HG02623 (cell line): Measurements from ENCODE around the gene APOH.
"Not testable (repeated sequence)": the region's sequence is repeated elsewhere in the genome, so short reads cannot be mapped to it uniquely, and the experiment has no call there.

Source experiments
- ATAC-seq: cut with Tn5 transposase; IDR thresholded peaks from one replicate; pipeline ENCODE4 v1.9.1; 2021; ENCODE audit warnings: moderate library complexity; ENCODE audit not compliant: unreplicated experiment

APOH gene, protein sequence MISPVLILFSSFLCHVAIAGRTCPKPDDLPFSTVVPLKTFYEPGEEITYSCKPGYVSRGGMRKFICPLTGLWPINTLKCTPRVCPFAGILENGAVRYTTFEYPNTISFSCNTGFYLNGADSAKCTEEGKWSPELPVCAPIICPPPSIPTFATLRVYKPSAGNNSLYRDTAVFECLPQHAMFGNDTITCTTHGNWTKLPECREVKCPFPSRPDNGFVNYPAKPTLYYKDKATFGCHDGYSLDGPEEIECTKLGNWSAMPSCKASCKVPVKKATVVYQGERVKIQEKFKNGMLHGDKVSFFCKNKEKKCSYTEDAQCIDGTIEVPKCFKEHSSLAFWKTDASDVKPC

GRCh38 chr17:66228887-66229782, at the start of gene APOH:
TSS of gene APOH (minus strand) at chr17:66229415. CDS start at chr17:66229379, 36 bp downstream.
- no peak for ATAC-seq

DNA sequence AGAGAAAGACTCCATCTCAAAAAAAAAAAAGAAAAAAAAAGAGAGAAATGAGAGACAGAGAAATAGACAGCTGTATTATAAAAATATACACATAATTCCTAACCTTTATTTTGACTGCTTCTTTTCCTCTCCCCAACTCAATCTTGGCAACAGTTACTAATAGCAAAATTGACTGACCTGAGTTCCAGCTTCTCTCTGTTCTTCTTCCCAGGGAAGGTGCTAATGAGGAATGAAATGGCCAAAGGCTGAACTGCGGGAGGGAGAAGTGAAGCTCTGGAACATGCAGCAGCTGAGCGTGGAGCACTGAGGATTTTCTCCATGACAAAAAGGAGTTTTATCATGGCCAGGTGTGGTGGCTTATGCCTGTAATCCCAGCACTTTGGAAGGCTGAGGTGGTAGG, 48.0 kb upstream of the APOH start:
- ATAC-seq: no peak

GRCh38 chr17:66276328-66276937, 47.2 kb upstream of the APOH start:
- no peak for ATAC-seq

GRCh38 chr17:66275651-66276050, 46.4 kb upstream of the APOH start:
- ATAC-seq: no peak

- no peak for ATAC-seq
These were observed 44.3 kb upstream of the APOH start for GRCh38 chr17:66273586-66273848.

GRCh38 chr17:66272811-66273585, 43.8 kb upstream of the APOH start:
- ATAC-seq: no peak

GRCh38 chr17:66271512-66271911, 42.3 kb upstream of the APOH start:
- no peak for ATAC-seq

- no peak for ATAC-seq
These were observed 40.9 kb upstream of the APOH start for GRCh38 chr17:66270106-66270505.

DNA sequence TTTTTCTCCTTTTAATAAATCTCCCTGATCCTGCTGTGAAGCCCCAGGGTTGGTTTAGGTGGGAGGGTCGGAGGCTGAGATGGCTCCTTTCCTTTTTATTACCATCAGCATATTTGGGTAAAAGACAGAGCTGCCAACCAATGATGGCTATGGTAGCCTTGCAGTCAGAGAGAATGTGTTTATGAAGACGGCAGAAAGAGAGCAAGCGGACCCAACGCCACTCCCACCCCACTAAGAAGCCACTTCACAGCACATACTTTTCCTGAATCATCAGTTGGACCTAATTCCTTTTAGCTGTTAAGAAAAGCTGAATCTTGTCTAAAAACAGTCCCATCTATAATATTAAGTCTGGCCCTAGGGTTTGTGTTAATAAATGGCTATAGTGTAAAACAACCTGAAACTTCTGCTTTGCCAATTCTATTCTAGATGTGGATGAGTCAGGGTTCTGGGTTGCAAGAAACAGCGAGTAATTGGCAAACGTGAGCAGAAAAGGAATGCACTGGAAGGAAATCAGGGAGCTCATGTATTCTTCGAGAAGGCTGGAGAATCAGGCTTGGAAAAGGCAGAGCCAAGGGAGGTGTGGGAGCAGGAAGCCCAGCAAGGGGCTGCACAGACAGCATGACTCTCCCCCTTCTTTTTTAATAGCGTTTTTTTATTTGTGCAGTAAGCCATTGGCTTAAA, 39.2 kb upstream of the APOH start:
- ATAC-seq: no peak

GRCh38 chr17:66264696-66265095, 35.5 kb upstream of the APOH start:
- no peak for ATAC-seq

DNA sequence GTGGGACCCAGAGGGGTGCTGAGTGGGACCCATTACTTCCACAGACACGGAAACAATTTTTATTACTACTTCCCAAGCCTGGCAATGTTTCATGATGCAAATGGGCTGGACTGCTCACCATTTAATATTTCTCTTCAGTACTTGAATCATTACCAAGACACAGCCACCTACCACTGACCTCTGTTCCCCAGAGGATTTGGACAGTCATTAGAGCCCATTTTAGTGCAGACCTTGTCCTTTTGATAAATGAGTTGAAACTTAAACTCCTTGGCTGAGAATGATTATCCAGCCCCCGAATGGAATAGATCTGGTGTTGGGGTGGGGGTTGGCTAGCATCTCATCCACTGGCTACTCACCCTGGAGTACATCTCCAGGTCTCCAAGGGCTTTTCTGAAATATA, 33.6 kb upstream of the APOH start:
- no peak for ATAC-seq

- ATAC-seq: no peak
These were observed 31.5 kb upstream of the APOH start for GRCh38 chr17:66260688-66261087.

DNA sequence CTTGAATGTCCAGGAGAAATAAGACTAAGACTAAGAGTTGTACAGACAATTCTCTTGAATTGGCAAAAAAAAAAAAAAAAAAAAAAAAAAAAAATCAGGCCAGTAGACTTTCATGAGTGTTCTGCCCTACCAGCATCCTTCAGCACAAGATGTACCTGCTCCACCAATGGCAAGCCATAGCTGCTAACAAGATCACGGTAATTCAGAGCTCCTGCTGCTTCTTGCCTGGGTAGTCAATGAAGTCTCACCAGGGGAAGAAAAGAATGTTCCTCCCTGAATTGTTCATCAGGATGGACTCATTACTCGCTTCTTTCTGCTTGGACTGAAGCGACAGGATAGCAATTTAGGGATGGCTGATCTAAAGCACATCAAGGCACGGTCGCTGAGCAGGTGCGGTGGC, 31.1 kb upstream of the APOH start:
- ATAC-seq: no peak

DNA sequence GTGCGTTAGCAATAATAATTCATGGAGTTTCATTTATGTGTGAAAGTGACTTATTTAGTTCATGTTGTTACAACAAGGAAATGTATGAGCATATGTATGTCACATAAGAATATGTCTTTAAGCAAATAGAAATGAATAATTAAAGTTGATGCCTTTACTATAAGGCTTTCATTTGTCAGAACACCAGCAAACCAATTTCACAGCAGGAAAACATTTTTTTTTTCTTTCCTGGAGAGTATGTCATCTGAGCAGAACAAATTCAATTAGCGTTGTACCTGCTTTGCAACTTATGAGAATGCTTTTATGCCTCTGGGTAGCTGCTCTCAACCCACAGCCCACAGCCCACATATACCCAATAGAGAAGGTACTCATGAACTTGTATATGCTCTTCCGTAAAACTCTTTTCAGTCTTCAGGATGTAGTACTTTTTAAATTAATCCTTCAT, 26.3 kb upstream of the APOH start:
- no peak for ATAC-seq

GRCh38 chr17:66255112-66255511, 25.9 kb upstream of the APOH start:
- no peak for ATAC-seq

DNA sequence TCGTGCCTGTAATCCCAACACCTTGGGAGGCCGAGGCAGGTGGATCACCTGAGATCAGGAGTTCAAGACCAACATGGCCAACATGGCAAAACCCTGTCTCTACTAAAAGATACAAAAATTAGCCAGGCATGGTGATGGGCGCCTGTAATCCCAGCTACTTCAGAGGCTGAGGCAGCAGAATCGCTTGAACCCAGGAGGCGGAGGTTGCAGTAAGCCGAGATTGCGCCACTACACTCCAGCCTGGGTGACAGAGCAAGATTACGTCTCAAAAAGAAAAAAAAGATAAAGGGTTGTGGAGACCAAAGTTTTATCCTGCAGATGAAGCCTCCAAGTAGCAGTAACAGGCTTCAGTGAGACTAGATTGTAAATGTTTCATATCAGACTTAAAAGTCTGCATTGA, 24.2 kb upstream of the APOH start:
- not testable (repeated sequence) for ATAC-seq

GRCh38 chr17:66250686-66251085, 21.5 kb upstream of the APOH start:
- no peak for ATAC-seq

DNA sequence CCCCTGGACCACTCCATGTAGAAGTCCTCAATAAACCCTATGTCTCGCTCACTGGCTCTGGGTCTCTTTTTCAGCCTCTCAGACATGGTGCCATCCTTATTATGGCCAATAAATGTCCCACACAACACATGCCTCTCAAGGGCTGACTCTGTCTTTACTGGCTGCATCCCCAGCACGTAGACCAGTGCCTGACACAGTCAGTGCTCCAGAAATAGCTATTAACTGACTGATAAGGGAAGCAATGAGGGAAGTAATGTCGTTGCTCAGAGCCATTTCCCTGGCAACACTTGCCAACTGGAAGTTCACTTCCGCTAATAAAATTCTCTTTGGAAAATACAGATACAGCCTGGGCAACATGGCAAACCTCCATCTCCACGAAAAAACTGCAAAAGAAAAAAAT, 19.1 kb upstream of the APOH start:
- no peak for ATAC-seq

- no peak for ATAC-seq
These were observed 12.6 kb upstream of the APOH start for GRCh38 chr17:66241839-66242238.

DNA sequence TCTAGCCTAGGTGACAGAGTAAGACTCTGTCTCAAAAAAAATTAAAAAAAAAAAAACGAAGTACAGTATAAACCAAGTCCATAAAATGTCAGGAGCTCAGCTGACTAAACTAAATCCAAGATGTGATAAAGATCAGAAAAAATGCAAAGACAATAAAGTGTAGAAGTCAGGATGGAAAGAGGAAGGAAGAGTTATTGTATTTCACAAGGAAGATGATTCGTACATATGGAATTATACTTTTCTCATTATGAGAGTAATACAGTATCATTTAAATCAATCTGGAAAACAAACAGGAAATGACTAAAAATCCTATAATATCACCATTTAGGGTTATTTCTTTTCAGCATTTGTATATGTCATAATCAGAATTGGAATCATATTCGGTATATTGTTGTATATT, 11.4 kb upstream of the APOH start:
- ATAC-seq: no peak

- ATAC-seq: no peak
These were observed 10.8 kb upstream of the APOH start for GRCh38 chr17:66240013-66240412.
